Left lung (tissue), 10 donors: ENCODE measurements around the gene IL22RA2. TPM values are rescaled to one million over a fixed set of nuclear protein-coding genes. Genes with fewer than 3 reads are reported as not detected.

ENCODE experiments used
- ATAC-seq: fragments of 200-7000 bp; cut with Tn5 transposase; one replicate; pipeline ENCODE4 v1.9.1; 2020; ENCODE audit warnings: moderate library complexity
- DNase-seq, 4 donors: peaks; one replicate each; pipeline ENCODE4 v3.0.0-alpha.2; 2013 to 2020
- H3K27ac ChIP-seq, 2 donors: fragments of 200-600 bp; sonication (generic) in 1 of 2; one replicate each; pipeline versions ENCODE4 v1.5.0 to v1.8.0; 2020 to 2021
- H3K27me3 ChIP-seq, 2 donors: fragments of 200-600 bp; sonication (generic) in 1 of 2; one replicate each; pipeline versions ENCODE4 v1.5.0 to v1.8.0; 2020 to 2021
- H3K36me3 ChIP-seq, 2 donors: fragments of 200-600 bp; sonication (generic) in 1 of 2; one replicate each; pipeline versions ENCODE4 v1.5.0 to v1.8.0; 2020 to 2021
- H3K4me1 ChIP-seq, 2 donors: fragments of 200-600 bp; one replicate each; pipeline ENCODE4 v1.8.0; 2021
- H3K4me3 ChIP-seq, 2 donors: fragments of 200-600 bp; sonication (generic) in 1 of 2; one replicate each; pipeline versions ENCODE4 v1.5.0 to v1.8.0; 2020 to 2021; ENCODE audit warnings: mild to moderate bottlenecking in 1 of 2
- H3K9me3 ChIP-seq, 2 donors: fragments of 200-600 bp; sonication (generic) in 1 of 2; one replicate each; pipeline versions ENCODE4 v1.5.0 to v1.8.0; 2020 to 2021
- intact Hi-C, 2 donors: fragments of 100-400 bp; cut with DNase I; formaldehyde crosslinking; loops; one replicate each; pipeline versions ENCODE4 v1.11.2 to v1.14.2; 2022
- polyA plus RNA-seq, 6 donors: library from polyadenylated mRNA; unstranded; fragments of 120-200 nt; gene quantifications; one replicate each; pipeline ENCODE4 v1.2.1, GENCODE V29; 2013; ENCODE audit not compliant: insufficient read length in 6 of 6
- total RNA-seq, 2 donors: library from RNA; stranded (reverse); fragmentation: NEBNext Ultra II Directional; extraction: Animal tissue kit (Norgen Biotek cat#: 25700); gene quantifications; one replicate each; pipeline ENCODE4 v1.2.1, GENCODE V29; 2021
- TF ChIP-seq, protein P1 (sequence below), 2 donors: fragments of 200-600 bp; sonication (generic) in 1 of 2; IDR thresholded peaks; one replicate each; pipeline versions ENCODE4 v1.5.0 to v1.8.0; 2021; ENCODE audit warnings: antibody characterized with exemption in 2 of 2
- donor health status: DM: no; HTN: yes; CAD: no.
- donor health status: DM: no; HTN: no; CAD: no.

Gene IL22RA2
- total and polyA plus RNA-seq, 8 donors, result not detected

DNA sequence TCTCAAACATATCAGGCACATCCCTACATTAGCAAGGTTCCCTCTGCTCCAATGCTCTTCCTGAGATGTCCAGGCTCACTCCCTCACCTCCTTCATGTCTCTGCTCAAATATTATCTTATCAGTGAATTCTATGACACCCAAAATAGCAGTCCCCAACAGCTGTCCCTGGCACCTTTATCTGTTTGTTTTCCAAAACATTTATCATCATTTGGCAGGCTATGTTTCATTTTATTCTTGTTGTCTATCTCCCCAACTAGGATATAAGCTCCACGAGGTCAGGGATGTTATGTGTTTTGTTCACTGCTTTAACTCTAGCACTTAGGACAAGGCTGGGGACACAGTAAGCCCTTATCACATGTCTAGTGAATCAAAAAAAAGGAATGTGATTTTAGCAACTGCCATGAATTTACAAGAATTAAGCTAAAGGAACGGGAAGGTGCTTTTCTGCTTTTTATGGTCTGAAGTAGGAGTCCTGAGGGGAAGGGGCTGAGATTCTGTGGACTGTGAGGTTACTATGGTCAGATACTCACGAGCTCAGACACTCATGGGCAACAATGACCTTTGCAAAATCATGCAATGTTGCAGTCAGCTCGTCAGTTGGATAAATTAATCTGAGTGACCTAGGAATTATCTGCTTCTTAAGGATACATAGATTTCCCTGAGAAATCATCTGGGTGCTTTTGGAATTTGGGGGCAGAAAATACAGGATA is 1.9 kb upstream of the IL22RA2 start:
- H3K27me3 ChIP-seq, result no peaks in the 10 kb centered on the region
- no peaks in the 10 kb centered on the region for H3K4me1 ChIP-seq
- no peak overlapping the region for H3K27ac ChIP-seq
- ATAC-seq (no peak), DNase-seq (no peak)
- H3K36me3 ChIP-seq, result no peaks in the 10 kb centered on the region
- intact Hi-C loops, result no loop called here
- TF ChIP-seq, protein P1, sequence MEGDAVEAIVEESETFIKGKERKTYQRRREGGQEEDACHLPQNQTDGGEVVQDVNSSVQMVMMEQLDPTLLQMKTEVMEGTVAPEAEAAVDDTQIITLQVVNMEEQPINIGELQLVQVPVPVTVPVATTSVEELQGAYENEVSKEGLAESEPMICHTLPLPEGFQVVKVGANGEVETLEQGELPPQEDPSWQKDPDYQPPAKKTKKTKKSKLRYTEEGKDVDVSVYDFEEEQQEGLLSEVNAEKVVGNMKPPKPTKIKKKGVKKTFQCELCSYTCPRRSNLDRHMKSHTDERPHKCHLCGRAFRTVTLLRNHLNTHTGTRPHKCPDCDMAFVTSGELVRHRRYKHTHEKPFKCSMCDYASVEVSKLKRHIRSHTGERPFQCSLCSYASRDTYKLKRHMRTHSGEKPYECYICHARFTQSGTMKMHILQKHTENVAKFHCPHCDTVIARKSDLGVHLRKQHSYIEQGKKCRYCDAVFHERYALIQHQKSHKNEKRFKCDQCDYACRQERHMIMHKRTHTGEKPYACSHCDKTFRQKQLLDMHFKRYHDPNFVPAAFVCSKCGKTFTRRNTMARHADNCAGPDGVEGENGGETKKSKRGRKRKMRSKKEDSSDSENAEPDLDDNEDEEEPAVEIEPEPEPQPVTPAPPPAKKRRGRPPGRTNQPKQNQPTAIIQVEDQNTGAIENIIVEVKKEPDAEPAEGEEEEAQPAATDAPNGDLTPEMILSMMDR (IDR thresholded peaks at IDR 0.05), result no peak
- no peak overlapping the region for H3K4me3 ChIP-seq
- H3K9me3 ChIP-seq, result peaks cover 0 to 4% of the 10 kb centered on the region in 2 donors

DNA sequence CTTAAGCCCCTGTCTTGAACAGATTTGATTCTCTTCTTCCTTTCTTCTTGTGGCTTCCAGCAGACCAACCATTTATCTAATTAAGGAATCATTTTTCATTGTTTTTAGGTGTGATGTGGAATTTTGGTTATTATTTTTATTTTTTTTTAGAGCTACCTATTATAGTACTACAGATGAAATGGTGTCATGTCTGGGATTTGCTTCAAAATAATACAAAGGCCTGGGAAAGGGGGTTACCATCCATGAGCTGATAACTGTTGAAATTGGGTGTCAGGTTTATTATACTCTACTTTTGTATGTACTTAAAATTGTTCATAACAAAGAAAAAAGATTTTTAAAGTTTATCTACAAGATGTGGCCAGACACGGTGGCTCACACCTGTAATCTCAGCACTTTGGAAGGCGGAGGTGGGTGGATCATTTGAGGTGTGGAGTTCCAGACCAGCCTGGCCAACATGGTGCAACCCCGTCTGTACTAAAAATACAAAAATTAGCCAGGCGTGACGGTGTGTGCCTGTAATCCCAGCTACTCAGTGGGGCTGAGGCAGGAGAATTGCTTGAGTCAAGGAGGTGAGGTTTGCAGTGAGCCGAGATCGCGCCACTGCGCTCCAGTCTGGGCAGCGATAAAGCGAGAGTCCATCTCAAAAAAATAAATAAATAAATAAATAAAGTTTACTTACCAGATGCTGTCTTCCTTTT is 561 bp downstream of the IL22RA2 start:
- Histone ChIP-seq H3K27me3 (no peaks in the 10 kb centered on the region), H3K4me3 (no peak overlapping the region), H3K27ac (no peak overlapping the region), H3K9me3 (no peaks in the 10 kb centered on the region), H3K4me1 (no peaks in the 10 kb centered on the region), H3K36me3 (no peaks in the 10 kb centered on the region)
- TF ChIP-seq, protein P1 (IDR thresholded peaks at IDR 0.05), result no peak
- no peak for ATAC-seq
- intact Hi-C loops, result no loop called here
- no peak for DNase-seq

DNA sequence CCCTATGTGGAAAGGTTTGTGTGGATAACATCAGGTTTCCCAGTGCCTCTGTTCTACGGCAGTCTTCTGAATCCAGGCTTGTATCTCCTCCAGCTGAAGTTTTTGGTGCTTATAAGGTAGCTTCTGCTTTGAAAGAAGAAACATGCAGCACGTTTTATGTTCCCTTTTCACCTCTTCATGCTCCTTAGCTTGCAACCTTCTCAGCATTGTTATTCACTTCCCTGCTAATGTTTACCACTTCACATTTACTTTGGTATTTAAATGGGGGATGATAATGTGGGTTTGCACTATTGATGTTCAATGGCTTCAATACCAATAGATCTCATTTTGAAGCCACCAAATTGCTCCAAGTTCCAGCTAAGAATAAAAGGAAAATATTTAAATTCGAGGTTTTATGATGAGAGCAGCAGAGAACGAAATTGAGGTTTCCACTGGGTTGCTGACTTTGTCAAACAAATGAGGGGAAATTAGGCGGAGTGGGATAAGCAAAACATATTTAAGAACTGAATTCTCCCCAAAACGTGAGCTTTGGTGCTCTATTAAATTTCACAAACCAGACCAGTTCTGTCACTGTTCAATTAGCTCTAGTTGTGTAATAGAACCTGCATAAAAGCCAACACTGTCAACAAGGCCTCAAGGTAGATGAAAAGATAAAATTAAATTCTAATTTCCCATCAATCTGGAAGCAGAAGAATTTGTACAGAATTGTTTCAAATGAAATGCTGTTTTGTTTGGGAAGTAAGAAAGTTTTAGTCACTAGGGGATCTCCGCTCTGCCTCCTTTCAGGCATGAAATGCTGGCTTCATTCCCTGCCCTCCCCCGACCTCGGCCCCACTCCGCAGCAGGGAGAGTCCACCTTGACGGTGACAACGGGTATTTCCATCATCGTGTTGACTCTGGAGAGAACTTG is 1.4 kb downstream of the IL22RA2 start:
- Histone ChIP-seq H3K27me3 (no peaks in the 10 kb centered on the region), H3K4me1 (peaks cover 0 to 4% of the 10 kb centered on the region in 2 donors), H3K4me3 (no peak overlapping the region), H3K9me3 (no peaks in the 10 kb centered on the region), H3K27ac (no peak overlapping the region), H3K36me3 (no peaks in the 10 kb centered on the region)
- TF ChIP-seq, protein P1 (IDR thresholded peaks at IDR 0.05), result no peak
- DNase-seq, result no peak
- intact Hi-C loops, result no loop called here
- no peak for ATAC-seq

DNA sequence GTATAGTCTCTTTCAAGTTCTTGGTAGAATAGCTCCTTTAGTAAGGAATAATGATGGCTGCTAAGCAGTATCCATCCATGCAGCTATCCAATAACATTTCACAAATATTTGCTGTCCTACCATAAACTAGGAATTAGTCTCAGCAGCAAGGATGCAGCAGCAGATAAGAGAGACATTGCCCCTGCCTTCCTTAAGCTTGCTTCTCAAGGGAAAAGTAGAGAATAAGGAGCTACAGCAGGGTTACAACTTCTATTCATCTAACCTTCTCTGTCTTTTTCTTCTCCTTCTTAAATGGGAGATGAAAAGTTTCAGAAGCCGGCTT is 2.4 kb downstream of the IL22RA2 start:
- ATAC-seq, result no peak
- intact Hi-C loops, result no loop called here
- no peaks in the 10 kb centered on the region for H3K36me3 ChIP-seq
- no peak for DNase-seq
- H3K4me1 ChIP-seq, result peaks cover 0 to 14% of the 10 kb centered on the region in 2 donors
- no peaks in the 10 kb centered on the region for H3K27me3 ChIP-seq
- no peak overlapping the region for H3K4me3 ChIP-seq
- H3K27ac ChIP-seq, result no peak overlapping the region
- TF ChIP-seq, protein P1 (IDR thresholded peaks at IDR 0.05), result no peak
- no peaks in the 10 kb centered on the region for H3K9me3 ChIP-seq
